Measurements from ENCODE around the gene ZNF618. TPM values are rescaled to one million over a fixed set of nuclear protein-coding genes. Genes with fewer than 3 reads are reported as not detected.

Gene ZNF618
- total RNA-seq, 2 experiments from 2014 or later: not detected

- H3K4me3 ChIP-seq (ENCODE audit: low read depth, low read length, poor library complexity, severe bottlenecking): no peak overlapping the region
- no peaks in the 10 kb centered on the region for H3K36me3 ChIP-seq (ENCODE audit: insufficient read depth, low read length)
- H4K20me1 ChIP-seq (ENCODE audit: insufficient read depth, low read length): no peaks in the 10 kb centered on the region
- POLR2A ChIA-PET: interaction anchor here (1.1 kb wide), 1 partner anchor 12 kb away, joined by 4 read pairs; no protein-coding TSS in a partner anchor
- DNase-seq (ENCODE audit: low spot score): no peak
- no peak overlapping the region for H3K4me2 ChIP-seq (ENCODE audit: low read length)
- intact Hi-C loops (cut with micrococcal nuclease; ENCODE audit: unreplicated experiment): no loop called here
- BruUV-seq (replicated peaks): no TSS peak
- no peak for TF ChIP-seq CTCF (conservative IDR thresholded peaks at IDR 0.05; ENCODE audit: low read length)
- TF ChIP-seq EZH2phosphoT487 (IDR thresholded peaks at IDR 0.05; ENCODE audit: borderline replicate concordance, low read depth, low read length): no peak
- no peaks in the 10 kb centered on the region for H3K79me2 ChIP-seq (ENCODE audit: insufficient read depth, low read depth, low read length)
- no peaks in the 10 kb centered on the region for H3K9me2 ChIP-seq (ENCODE audit: insufficient read depth, low read length)
- no peaks in the 10 kb centered on the region for H3K4me1 ChIP-seq (ENCODE audit: insufficient read depth, low read length, poor library complexity, severe bottlenecking)
- H3K9me3 ChIP-seq (ENCODE audit: low read length): no peaks in the 10 kb centered on the region
- CTCF ChIA-PET (ENCODE audit: unreplicated experiment): no interaction called here
- no peak overlapping the region for H2AFZ ChIP-seq (ENCODE audit: low read length)
- H3K27ac ChIP-seq (ENCODE audit: low read depth, low read length, poor library complexity, severe bottlenecking): no peak overlapping the region
Measured at GRCh38 chr9:113976915-113977314, 100.8 kb downstream of the ZNF618 start.

- Histone ChIP-seq H3K79me2 (ENCODE audit: insufficient read depth, low read depth, low read length) (no peaks in the 10 kb centered on the region), H3K36me3 (ENCODE audit: insufficient read depth, low read length) (no peaks in the 10 kb centered on the region), H3K9me2 (ENCODE audit: insufficient read depth, low read length) (no peaks in the 10 kb centered on the region), H3K4me3 (ENCODE audit: low read depth, low read length, poor library complexity, severe bottlenecking) (no peak overlapping the region), H2AFZ (ENCODE audit: low read length) (no peak overlapping the region), H3K4me2 (ENCODE audit: low read length) (no peak overlapping the region), H3K27ac (ENCODE audit: low read depth, low read length, poor library complexity, severe bottlenecking) (no peak overlapping the region), H3K4me1 (ENCODE audit: insufficient read depth, low read length, poor library complexity, severe bottlenecking) (no peaks in the 10 kb centered on the region), H3K9me3 (ENCODE audit: low read length) (no peaks in the 10 kb centered on the region), H4K20me1 (ENCODE audit: insufficient read depth, low read length) (no peaks in the 10 kb centered on the region)
- TF ChIP-seq CTCF (conservative IDR thresholded peaks at IDR 0.05; ENCODE audit: low read length) (no peak), EZH2phosphoT487 (IDR thresholded peaks at IDR 0.05; ENCODE audit: borderline replicate concordance, low read depth, low read length) (no peak)
- POLR2A ChIA-PET: interaction anchor here (0.7 kb wide), 1 partner anchor 90 kb away, joined by 3 read pairs; no protein-coding TSS in a partner anchor
- DNase-seq (ENCODE audit: low spot score): no peak
- CTCF ChIA-PET (ENCODE audit: unreplicated experiment): no interaction called here
- no TSS peak for BruUV-seq (replicated peaks)
- intact Hi-C loops (cut with micrococcal nuclease; ENCODE audit: unreplicated experiment): no loop called here
Measured at GRCh38 chr9:113978725-113979342, 102.7 kb downstream of the ZNF618 start.

- Histone ChIP-seq H3K9me3 (ENCODE audit: low read length) (no peaks in the 10 kb centered on the region), H3K27ac (ENCODE audit: low read depth, low read length, poor library complexity, severe bottlenecking) (no peak overlapping the region), H3K9me2 (ENCODE audit: insufficient read depth, low read length) (no peaks in the 10 kb centered on the region), H3K4me3 (ENCODE audit: low read depth, low read length, poor library complexity, severe bottlenecking) (no peak overlapping the region), H3K36me3 (ENCODE audit: insufficient read depth, low read length) (no peaks in the 10 kb centered on the region), H4K20me1 (ENCODE audit: insufficient read depth, low read length) (no peaks in the 10 kb centered on the region), H3K4me1 (ENCODE audit: insufficient read depth, low read length, poor library complexity, severe bottlenecking) (no peaks in the 10 kb centered on the region), H2AFZ (ENCODE audit: low read length) (no peak overlapping the region), H3K4me2 (ENCODE audit: low read length) (no peak overlapping the region), H3K79me2 (ENCODE audit: insufficient read depth, low read depth, low read length) (no peaks in the 10 kb centered on the region)
- no peak for DNase-seq (ENCODE audit: low spot score)
- BruUV-seq (replicated peaks): no TSS peak
- intact Hi-C loops (cut with micrococcal nuclease; ENCODE audit: unreplicated experiment): no loop called here
- ChIA-PET POLR2A (interaction anchor here (0.7 kb wide), 1 partner anchor 89 kb away, joined by 3 read pairs; no protein-coding TSS in a partner anchor), CTCF (ENCODE audit: unreplicated experiment) (no interaction called here)
- no peak for TF ChIP-seq EZH2phosphoT487 (IDR thresholded peaks at IDR 0.05; ENCODE audit: borderline replicate concordance, low read depth, low read length)
- no peak for TF ChIP-seq CTCF (conservative IDR thresholded peaks at IDR 0.05; ENCODE audit: low read length)
Measured at GRCh38 chr9:113979343-113980127, 103.4 kb downstream of the ZNF618 start.
